Psoas muscle (tissue), 8 donors: ENCODE data around the gene PRPSAP1. TPM values are rescaled to one million over a fixed set of nuclear protein-coding genes. Genes with fewer than 3 reads are reported as not detected.

Experiments
- ATAC-seq, 4 donors: fragments of 200-7000 bp; cut with Tn5 transposase; one replicate each; pipeline ENCODE4 v1.9.1; 2020; ENCODE audit warnings: moderate library complexity in 3 of 4, mild to moderate bottlenecking in 2 of 4
- DNase-seq, 2 donors: peaks; one replicate each; pipeline ENCODE4 v3.0.0-alpha.2; 2020
- H3K27ac ChIP-seq: fragments of 200-600 bp; one replicate; pipeline ENCODE4 v1.8.0; 2022
- H3K27me3 ChIP-seq, 3 donors: fragments of 200-600 bp in 1 of 3; one replicate each; pipeline versions ENCODE4 v1.6.1 to v1.8.0; 2013 to 2022; ENCODE audit warnings: low read length in 2 of 3, mild to moderate bottlenecking in 2 of 3, moderate library complexity in 1 of 3; ENCODE audit not compliant: insufficient read depth in 3 of 3
- H3K36me3 ChIP-seq, 2 donors: fragments of 200-600 bp in 1 of 2; one replicate each; pipeline versions ENCODE4 v1.6.1 to v1.8.0; 2013 to 2022; ENCODE audit warnings: low read depth in 1 of 2, mild to moderate bottlenecking in 1 of 2, moderate library complexity in 1 of 2; ENCODE audit not compliant: insufficient read depth in 1 of 2
- H3K4me1 ChIP-seq: fragments of 200-600 bp; one replicate; pipeline ENCODE4 v1.8.0; 2022
- H3K4me3 ChIP-seq: fragments of 200-600 bp; one replicate; pipeline ENCODE4 v1.8.0; 2022; ENCODE audit warnings: mild to moderate bottlenecking
- H3K9me3 ChIP-seq: fragments of 200-600 bp; one replicate; pipeline ENCODE4 v1.8.0; 2022
- WGBS, 3 donors: extraction: QIAGEN DNeasy Blood & Tissue Kit; methylation state at CpG; one replicate each; pipeline versions ENCODE4 v1.1.6 to v1.1.7; 2013; 5-methylcytosine and 5-hydroxymethylcytosine counted together
- intact Hi-C, 2 donors: fragments of 100-400 bp; cut with DNase I; formaldehyde crosslinking; loops; one replicate each; pipeline versions ENCODE4 v1.11.0 to v1.14.2; 2022
- polyA plus RNA-seq, 3 donors: library from polyadenylated mRNA; stranded (reverse); fragments of 200-250 nt; gene quantifications; one replicate each; pipeline ENCODE4 v1.2.3, GENCODE V29; 2013
- total RNA-seq, 4 donors: library from RNA; stranded (reverse); fragmentation: NEBNext Ultra II Directional in 2 of 4; extraction: Animal tissue kit (Norgen Biotek cat#: 25700) in 2 of 4; gene quantifications; one replicate each; pipeline versions ENCODE4 v1.2.1 to v1.2.4, GENCODE V29; 2021 to 2023
- TF ChIP-seq, protein P1 (sequence below): fragments of 200-600 bp; IDR thresholded peaks from one replicate; pipeline ENCODE4 v1.8.0; 2022; ENCODE audit warnings: antibody characterized with exemption
- donor health status: healthy with polysubstance abuse.
- donor health status: DM: no; HTN: no; CAD: no; lungs with moderate emphysema.
- donor health status: Bipolar disorder and iron deficiency.
- donor health status: healthy.
- donor health status: DM: yes; HTN: yes; CAD: no.
- donor health status: DM: no; HTN: no; CAD: no.
- donor health status: DM: no; HTN: no; CAD: no.
- donor health status: DM: yes; HTN: yes; CAD: no.

Gene PRPSAP1
- total and polyA plus RNA-seq, 7 donors: 9.5 to 24.7 (median 17.8) TPM

DNA sequence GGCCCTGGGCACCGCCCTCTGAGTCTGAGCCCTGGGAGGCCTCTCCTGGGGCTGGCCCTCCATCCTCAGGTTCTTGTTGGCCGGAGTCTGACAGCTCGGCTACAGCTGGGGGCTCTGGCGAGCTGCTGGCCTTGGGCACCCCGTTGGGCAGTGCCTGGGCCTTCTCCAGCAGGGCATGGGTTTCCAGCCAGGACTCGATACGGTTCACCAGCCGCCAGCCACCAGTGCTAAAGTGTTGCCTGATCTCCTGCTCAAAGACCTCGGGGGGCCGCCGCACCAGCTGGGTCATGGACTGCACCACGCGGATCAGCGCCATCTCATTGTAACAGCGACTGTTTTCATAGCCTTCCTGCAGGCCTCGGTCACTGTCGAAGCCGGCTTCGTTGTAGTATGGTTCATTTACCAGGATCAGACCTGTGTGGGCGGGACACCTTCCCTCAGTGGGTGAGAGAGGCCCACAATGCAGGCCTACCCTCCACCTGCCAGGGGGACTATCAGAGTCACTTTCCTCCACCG lies 37.5 kb upstream of the PRPSAP1 start:
- no peak for ATAC-seq
- Histone ChIP-seq H3K36me3 (peaks cover 0 to 69% of the 10 kb centered on the region in 2 donors), H3K9me3 (no peaks in the 10 kb centered on the region), H3K4me3 (no peak overlapping the region), H3K27me3 (no peaks in the 10 kb centered on the region), H3K4me1 (no peaks in the 10 kb centered on the region), H3K27ac (no peak overlapping the region)
- 88 to 95% (median 88%) methylated on average over 21 of the region's 21 CpGs for WGBS, 3 donors
- no peak for DNase-seq
- TF ChIP-seq, protein P1, sequence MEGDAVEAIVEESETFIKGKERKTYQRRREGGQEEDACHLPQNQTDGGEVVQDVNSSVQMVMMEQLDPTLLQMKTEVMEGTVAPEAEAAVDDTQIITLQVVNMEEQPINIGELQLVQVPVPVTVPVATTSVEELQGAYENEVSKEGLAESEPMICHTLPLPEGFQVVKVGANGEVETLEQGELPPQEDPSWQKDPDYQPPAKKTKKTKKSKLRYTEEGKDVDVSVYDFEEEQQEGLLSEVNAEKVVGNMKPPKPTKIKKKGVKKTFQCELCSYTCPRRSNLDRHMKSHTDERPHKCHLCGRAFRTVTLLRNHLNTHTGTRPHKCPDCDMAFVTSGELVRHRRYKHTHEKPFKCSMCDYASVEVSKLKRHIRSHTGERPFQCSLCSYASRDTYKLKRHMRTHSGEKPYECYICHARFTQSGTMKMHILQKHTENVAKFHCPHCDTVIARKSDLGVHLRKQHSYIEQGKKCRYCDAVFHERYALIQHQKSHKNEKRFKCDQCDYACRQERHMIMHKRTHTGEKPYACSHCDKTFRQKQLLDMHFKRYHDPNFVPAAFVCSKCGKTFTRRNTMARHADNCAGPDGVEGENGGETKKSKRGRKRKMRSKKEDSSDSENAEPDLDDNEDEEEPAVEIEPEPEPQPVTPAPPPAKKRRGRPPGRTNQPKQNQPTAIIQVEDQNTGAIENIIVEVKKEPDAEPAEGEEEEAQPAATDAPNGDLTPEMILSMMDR: no peak
- intact Hi-C loops: no loop called here

DNA sequence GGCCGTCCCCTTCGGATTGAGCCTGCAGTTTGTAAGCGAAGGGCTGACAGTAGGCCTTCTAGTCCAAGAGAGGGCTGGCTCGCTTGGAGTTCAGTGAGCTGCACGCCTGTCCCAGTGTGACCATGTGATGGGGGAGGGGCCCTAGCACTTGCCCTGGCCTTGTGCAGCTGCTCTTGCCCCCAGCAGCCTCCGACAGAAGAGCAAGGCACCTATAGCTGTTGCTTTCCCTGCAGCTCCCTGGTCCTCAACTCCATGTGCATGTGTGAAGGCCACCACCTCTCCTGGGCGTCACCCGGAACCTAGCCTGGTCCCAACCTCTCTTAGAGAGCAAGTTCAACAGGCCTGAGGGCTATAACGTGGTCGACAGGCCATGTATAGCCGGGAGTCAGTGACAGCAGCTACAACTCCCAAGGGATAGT lies 36.3 kb upstream of the PRPSAP1 start:
- Histone ChIP-seq H3K27ac (no peak overlapping the region), H3K27me3 (no peaks in the 10 kb centered on the region), H3K4me3 (no peak overlapping the region), H3K9me3 (no peaks in the 10 kb centered on the region), H3K4me1 (peaks cover 10% of the 10 kb centered on the region), H3K36me3 (peaks cover 0 to 56% of the 10 kb centered on the region in 2 donors)
- ATAC-seq (no peak), DNase-seq (no peak)
- 68 to 73% (median 69%) methylated on average over 11 of the region's 11 CpGs for WGBS, 3 donors
- TF ChIP-seq, protein P1: no peak
- intact Hi-C loops: no loop called here

DNA sequence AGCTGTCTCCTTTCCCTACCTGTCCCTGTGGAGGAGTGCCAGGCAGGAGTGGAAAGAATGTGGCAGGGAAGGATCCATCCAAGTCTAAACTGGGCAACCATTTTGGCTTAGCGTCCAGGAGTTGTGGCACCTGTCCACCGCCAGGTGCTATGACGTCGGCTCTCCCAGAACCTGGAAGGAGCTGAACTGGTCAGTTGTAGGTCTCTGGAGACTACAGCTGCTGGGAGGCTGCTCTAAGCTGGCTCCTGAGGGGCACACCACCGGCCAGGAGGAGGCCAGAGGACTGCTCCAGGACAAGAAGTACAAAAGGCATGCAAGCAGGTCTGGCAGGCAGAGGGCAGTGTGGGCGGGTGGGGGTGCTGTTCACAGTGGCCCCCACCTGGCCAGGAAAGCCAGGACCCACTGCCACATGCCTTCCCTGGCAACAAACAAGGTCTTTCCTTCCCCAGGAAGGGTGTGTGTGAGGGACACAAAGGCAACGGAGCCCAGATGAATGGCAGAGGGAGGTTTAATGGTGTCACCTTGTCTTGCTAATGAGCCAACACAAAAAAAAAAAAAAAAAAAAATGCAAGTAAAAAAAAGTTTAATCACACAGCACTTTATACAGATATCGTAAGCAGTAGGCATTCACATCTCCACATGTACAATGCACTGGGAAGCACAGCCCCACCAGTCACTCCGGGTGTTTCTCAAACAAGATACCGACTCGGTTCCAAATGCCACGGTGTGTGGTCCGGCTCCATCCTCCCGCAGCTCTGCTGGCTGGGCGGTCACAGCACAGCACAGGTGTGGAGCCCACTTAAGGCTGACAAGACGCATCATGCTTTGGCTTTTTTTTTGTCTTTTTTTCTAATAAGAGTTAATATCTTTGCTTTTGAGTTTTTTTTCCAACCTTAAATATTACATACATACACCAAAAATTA lies 35.5 kb upstream of the PRPSAP1 start:
- Histone ChIP-seq H3K27me3 (no peaks in the 10 kb centered on the region), H3K4me1 (peaks cover 15% of the 10 kb centered on the region), H3K27ac (no peak overlapping the region), H3K4me3 (no peak overlapping the region), H3K9me3 (no peaks in the 10 kb centered on the region), H3K36me3 (peaks cover 0 to 48% of the 10 kb centered on the region in 2 donors)
- TF ChIP-seq, protein P1: no peak
- WGBS, 3 donors: 62 to 69% (median 64%) methylated on average over 16 of the region's 16 CpGs
- intact Hi-C loops: no loop called here
- DNase-seq (no peak), ATAC-seq (no peak)

DNA sequence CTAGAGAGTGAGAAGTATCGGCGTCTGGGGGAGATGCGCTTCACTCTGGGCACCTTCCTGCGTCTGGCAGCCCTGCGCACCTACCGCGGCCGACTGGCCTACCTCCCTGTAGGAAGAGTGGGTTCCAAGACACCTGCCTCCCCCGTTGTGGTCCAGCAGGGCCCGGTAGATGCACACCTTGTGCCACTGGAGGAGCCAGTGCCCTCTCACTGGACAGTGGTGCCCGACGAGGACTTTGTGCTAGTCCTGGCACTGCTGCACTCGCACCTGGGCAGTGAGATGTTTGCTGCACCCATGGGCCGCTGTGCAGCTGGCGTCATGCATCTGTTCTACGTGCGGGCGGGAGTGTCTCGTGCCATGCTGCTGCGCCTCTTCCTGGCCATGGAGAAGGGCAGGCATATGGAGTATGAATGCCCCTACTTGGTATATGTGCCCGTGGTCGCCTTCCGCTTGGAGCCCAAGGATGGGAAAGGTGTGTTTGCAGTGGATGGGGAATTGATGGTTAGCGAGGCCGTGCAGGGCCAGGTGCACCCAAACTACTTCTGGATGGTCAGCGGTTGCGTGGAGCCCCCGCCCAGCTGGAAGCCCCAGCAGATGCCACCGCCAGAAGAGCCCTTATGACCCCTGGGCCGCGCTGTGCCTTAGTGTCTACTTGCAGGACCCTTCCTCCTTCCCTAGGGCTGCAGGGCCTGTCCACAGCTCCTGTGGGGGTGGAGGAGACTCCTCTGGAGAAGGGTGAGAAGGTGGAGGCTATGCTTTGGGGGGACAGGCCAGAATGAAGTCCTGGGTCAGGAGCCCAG lies 33.5 kb upstream of the PRPSAP1 start:
- DNase-seq (no peak), ATAC-seq (no peak)
- H3K27ac ChIP-seq: no peak overlapping the region
- TF ChIP-seq, protein P1: no peak
- peaks cover 0 to 31% of the 10 kb centered on the region in 2 donors for H3K36me3 ChIP-seq
- whole genome bisulfite sequencing, 3 donors: 85 to 89% (median 87%) methylated on average over 31 of the region's 31 CpGs
- H3K4me1 ChIP-seq: peaks cover 15% of the 10 kb centered on the region
- intact Hi-C loops: no loop called here
- no peak overlapping the region for H3K4me3 ChIP-seq
- no peaks in the 10 kb centered on the region for H3K9me3 ChIP-seq
- H3K27me3 ChIP-seq: no peaks in the 10 kb centered on the region
